LNCAP (cell line): Measurements from ENCODE around the gene GOLGA6C.
"Not testable (repeated sequence)": the region's sequence is repeated elsewhere in the genome, so short reads cannot be mapped to it uniquely, and the experiment has no call there.

ENCODE experiments used
- CTCF ChIP-seq: fragments of 450-650 bp; IDR thresholded peaks from 2 replicates; pipeline ENCODE4 v1.5.1; 2017; ENCODE audit warnings: mild to moderate bottlenecking

Gene GOLGA6C

GRCh38 chr15:75238150-75238549 is 20.0 kb upstream of the GOLGA6C start:
- no peak for TF ChIP-seq CTCF

GRCh38 chr15:75249726-75250125 is 8.4 kb upstream of the GOLGA6C start:
- TF ChIP-seq CTCF = no peak

GRCh38 chr15:75274509-75275107 is 16.5 kb downstream of the GOLGA6C start:
- peak; percentile 90 for TF ChIP-seq CTCF

- not testable (repeated sequence) for TF ChIP-seq CTCF
Observed at GRCh38 chr15:75282572-75282971, 24.4 kb downstream of the GOLGA6C start, which contains the start of gene GOLGA6D. TSS of gene GOLGA6D (plus strand) at chr15:75282835. CDS start at chr15:75282876, 41 bp downstream.

GRCh38 chr15:75299311-75299688 is 41.2 kb downstream of the GOLGA6C start:
- peak; percentile 47 for TF ChIP-seq CTCF

- no peak for TF ChIP-seq CTCF
Observed at GRCh38 chr15:75302318-75302717, 44.2 kb downstream of the GOLGA6C start.

- TF ChIP-seq CTCF = no peak
Observed at GRCh38 chr15:75306188-75306587, 48.1 kb downstream of the GOLGA6C start.
